Mucosa of descending colon (tissue), 3 donors: ENCODE results near the gene HOXA11. TPM values are rescaled to one million over a fixed set of nuclear protein-coding genes. Genes with fewer than 3 reads are reported as not detected.

Source experiments
- ATAC-seq: fragments of 200-7000 bp; cut with Tn5 transposase; one replicate; pipeline ENCODE4 v1.9.1; 2020; ENCODE audit warnings: mild to moderate bottlenecking, moderate library complexity
- DNase-seq, 3 donors: peaks; one replicate each; pipeline ENCODE4 v3.0.0-alpha.2; 2020
- H3K36me3 ChIP-seq: fragments of 200-600 bp; one replicate; pipeline ENCODE4 v1.8.0; 2021; ENCODE audit warnings: low read depth, mild to moderate bottlenecking
- H3K4me1 ChIP-seq: fragments of 200-600 bp; one replicate; pipeline ENCODE4 v1.8.0; 2021; ENCODE audit warnings: low read depth, mild to moderate bottlenecking
- H3K4me3 ChIP-seq: fragments of 200-600 bp; one replicate; pipeline ENCODE4 v1.8.0; 2021; ENCODE audit warnings: mild to moderate bottlenecking
- H3K9me3 ChIP-seq: fragments of 200-600 bp; one replicate; pipeline ENCODE4 v1.8.0; 2021; ENCODE audit warnings: mild to moderate bottlenecking
- CTCF ChIP-seq: fragments of 200-600 bp; IDR thresholded peaks from one replicate; pipeline ENCODE4 v1.8.0; 2022; ENCODE audit warnings: antibody characterized with exemption, mild to moderate bottlenecking
- intact Hi-C, 2 donors: fragments of 100-400 bp; cut with DNase I in 1 of 2; cut with micrococcal nuclease in 1 of 2; formaldehyde crosslinking; loops; one replicate each; pipeline versions ENCODE4 v1.11.0 to v1.11.1; 2022; cut with DNase I, micrococcal nuclease
- long read RNA-seq, 2 donors: library from polyadenylated mRNA; unstranded; transcript quantifications; one replicate each; pipeline ENCODE4 v2.0.0, GENCODE V29; 2019 to 2021
- total RNA-seq, 3 donors: library from RNA; stranded (reverse); fragmentation: NEBNext Ultra II Directional in 2 of 3; extraction: Animal tissue kit (Norgen Biotek cat#: 25700) in 2 of 3; gene quantifications; one replicate each; pipeline versions ENCODE4 v1.2.1 to v1.2.4, GENCODE V29; 2021 to 2023
- donor health status: DM: no; HTN: no; CAD: no; lungs with moderate emphysema.
- donor health status: DM: no; HTN: no; CAD: no.
- donor health status: DM: no; HTN: yes; CAD: no.

The HOXA11 gene
- 10 to 100 TPM in 1 of 3 donors, 1 to 10 TPM in 2; 3.2 to 27.2 (median 5.4) TPM for total RNA-seq
- long read RNA-seq, donor 1, transcript HOXA11-201 (2 exons, 2,295 nt), result major isoform, 32 of 33 reads
- long read RNA-seq, donor 1, partial matches to known transcripts, result 0 of 33 reads
- long read RNA-seq, donor 1, other reads (novel, unspliced or antisense), result 1 of 33 reads
- long read RNA-seq, donor 2, result 0 reads

- peak; percentile 63 for ATAC-seq
- Histone ChIP-seq H3K4me3 (peak within 1 kb of the TSS; percentile 50), H3K4me1 (peaks cover 45% of the 10 kb centered on the region)
These were observed at the start of gene HOXA11 for GRCh38 chr7:27185013-27185853. Gene HOXA11, minus strand, starts transcription at chr7:27185232. Its CDS starts 88 bp downstream, at chr7:27185144.

GRCh38 chr7:27229448-27229847 is 44.4 kb upstream of the HOXA11 start:
- Histone ChIP-seq H3K4me3 (no peak overlapping the region), H3K4me1 (peaks cover 6% of the 10 kb centered on the region), H3K36me3 (no peaks in the 10 kb centered on the region), H3K9me3 (no peaks in the 10 kb centered on the region)
- DNase-seq (no peak), ATAC-seq (no peak)
- intact Hi-C loops, result no loop called here
- no peak for TF ChIP-seq CTCF

More at GRCh38 chr7:27185013-27185853, at the start of gene HOXA11:
- TF ChIP-seq CTCF, result no peak
- DNase-seq, result peak; percentile 69 to 89 (median 78)
- H3K9me3 ChIP-seq, result no peaks in the 10 kb centered on the region
- no peaks in the 10 kb centered on the region for H3K36me3 ChIP-seq
- intact Hi-C loops, result no loop called here

- DNase-seq, result peak in 1 of 3 donors; percentile 70
- ATAC-seq, result peak; percentile 71
- Histone ChIP-seq H3K36me3 (no peaks in the 10 kb centered on the region), H3K4me1 (peaks cover 6% of the 10 kb centered on the region), H3K4me3 (no peak overlapping the region), H3K9me3 (no peaks in the 10 kb centered on the region)
- intact Hi-C loops, result no loop called here
- TF ChIP-seq CTCF, result no peak
These were observed 40.2 kb upstream of the HOXA11 start for GRCh38 chr7:27224983-27225934.

- intact Hi-C loops, result no loop called here
- no peak overlapping the region for H3K4me3 ChIP-seq
- peaks cover 6% of the 10 kb centered on the region for H3K4me1 ChIP-seq
- DNase-seq (no peak), ATAC-seq (no peak)
- TF ChIP-seq CTCF, result no peak
- no peaks in the 10 kb centered on the region for H3K36me3 ChIP-seq
- no peaks in the 10 kb centered on the region for H3K9me3 ChIP-seq
These were observed 39.0 kb upstream of the HOXA11 start for GRCh38 chr7:27223941-27224575.

- intact Hi-C loops, result no loop called here
- ATAC-seq (no peak), DNase-seq (no peak)
- Histone ChIP-seq H3K9me3 (no peaks in the 10 kb centered on the region), H3K4me3 (no peak overlapping the region), H3K36me3 (no peaks in the 10 kb centered on the region), H3K4me1 (peaks cover 6% of the 10 kb centered on the region)
- TF ChIP-seq CTCF, result no peak
These were observed 36.3 kb upstream of the HOXA11 start for GRCh38 chr7:27221201-27221797.
